AG09309 (cell line): ENCODE data around the gene XPOT.

Experiments used
- DNase-seq: peaks from one replicate; pipeline ENCODE4 v3.0.0-alpha.2; 2010; ENCODE audit warnings: low read depth
- H3K4me3 ChIP-seq: 2 replicates; pipeline ENCODE4 v1.5.1; 2011; ENCODE audit warnings: mild to moderate bottlenecking, low read depth, low read length, moderate library complexity; ENCODE audit not compliant: control insufficient read depth
- TF ChIP-seq, protein P1 (sequence below): IDR thresholded peaks from 2 replicates; pipeline ENCODE4 v1.5.1; 2011; ENCODE audit warnings: mild to moderate bottlenecking, low read depth, low read length, inconsistent platforms; ENCODE audit not compliant: insufficient read depth, control insufficient read depth; ENCODE audit errors: missing control alignments

The XPOT gene

DNA sequence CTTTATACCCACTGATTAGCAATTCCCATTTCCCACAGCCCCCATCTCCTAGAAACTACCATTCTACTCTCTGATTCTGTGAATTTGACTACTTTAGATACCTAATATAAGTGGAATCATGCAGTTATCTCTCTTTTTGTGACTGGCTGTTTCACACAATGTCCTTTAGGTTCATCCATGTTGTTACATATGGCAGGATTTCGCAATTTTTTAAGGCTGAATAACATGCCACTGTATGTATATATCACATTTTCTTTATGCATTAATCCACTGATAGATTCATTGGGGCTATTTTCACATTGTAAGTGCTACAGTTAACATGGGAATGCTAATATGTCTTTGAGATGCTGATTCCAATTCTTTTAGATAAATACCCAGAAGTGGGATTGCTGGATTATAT lies 35.9 kb downstream of the XPOT start:
- DNase-seq, result no peak
- H3K4me3 ChIP-seq, result no peak overlapping the region
- TF ChIP-seq, protein P1, sequence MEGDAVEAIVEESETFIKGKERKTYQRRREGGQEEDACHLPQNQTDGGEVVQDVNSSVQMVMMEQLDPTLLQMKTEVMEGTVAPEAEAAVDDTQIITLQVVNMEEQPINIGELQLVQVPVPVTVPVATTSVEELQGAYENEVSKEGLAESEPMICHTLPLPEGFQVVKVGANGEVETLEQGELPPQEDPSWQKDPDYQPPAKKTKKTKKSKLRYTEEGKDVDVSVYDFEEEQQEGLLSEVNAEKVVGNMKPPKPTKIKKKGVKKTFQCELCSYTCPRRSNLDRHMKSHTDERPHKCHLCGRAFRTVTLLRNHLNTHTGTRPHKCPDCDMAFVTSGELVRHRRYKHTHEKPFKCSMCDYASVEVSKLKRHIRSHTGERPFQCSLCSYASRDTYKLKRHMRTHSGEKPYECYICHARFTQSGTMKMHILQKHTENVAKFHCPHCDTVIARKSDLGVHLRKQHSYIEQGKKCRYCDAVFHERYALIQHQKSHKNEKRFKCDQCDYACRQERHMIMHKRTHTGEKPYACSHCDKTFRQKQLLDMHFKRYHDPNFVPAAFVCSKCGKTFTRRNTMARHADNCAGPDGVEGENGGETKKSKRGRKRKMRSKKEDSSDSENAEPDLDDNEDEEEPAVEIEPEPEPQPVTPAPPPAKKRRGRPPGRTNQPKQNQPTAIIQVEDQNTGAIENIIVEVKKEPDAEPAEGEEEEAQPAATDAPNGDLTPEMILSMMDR, result no peak

DNA sequence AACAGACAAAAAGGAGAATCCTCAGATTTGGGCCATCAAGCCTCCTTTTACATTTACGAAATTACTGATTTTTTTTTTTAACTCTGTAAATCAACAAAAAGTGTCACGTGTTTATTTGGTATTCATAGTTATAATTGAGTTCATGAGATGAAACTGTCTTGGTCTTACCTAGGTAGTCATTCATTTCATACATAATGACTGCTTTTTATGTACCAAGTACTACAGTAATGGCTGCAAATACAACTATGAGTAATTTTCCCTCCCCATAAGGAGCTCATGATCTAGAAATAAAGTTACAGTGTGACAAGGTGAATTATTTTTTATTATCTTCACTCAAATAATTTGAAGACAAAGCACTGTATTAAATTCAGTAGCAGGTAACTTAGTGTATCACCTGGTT lies 41.3 kb downstream of the XPOT start:
- no peak overlapping the region for H3K4me3 ChIP-seq
- TF ChIP-seq, protein P1, result no peak
- DNase-seq, result no peak

DNA sequence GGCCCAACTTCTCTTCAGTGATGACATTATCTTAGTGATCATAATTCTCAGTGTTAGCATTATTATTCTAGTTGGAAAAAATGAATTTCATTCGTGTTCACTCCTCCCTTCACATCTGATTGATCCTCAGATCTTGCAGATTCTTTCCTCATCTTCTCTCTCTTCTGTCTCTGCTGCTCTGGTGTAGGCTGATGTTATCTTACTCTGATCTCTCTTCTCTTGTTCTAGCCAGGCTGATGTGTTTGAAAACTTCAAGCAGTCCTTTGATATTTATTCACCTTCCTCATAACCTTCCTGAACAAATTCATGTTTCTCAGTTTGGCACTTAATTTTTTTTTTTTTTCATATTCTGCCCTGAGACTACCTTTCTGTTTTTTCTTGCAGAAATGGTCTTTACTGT lies 42.1 kb downstream of the XPOT start:
- H3K4me3 ChIP-seq, result no peak overlapping the region
- TF ChIP-seq, protein P1, result no peak

DNA sequence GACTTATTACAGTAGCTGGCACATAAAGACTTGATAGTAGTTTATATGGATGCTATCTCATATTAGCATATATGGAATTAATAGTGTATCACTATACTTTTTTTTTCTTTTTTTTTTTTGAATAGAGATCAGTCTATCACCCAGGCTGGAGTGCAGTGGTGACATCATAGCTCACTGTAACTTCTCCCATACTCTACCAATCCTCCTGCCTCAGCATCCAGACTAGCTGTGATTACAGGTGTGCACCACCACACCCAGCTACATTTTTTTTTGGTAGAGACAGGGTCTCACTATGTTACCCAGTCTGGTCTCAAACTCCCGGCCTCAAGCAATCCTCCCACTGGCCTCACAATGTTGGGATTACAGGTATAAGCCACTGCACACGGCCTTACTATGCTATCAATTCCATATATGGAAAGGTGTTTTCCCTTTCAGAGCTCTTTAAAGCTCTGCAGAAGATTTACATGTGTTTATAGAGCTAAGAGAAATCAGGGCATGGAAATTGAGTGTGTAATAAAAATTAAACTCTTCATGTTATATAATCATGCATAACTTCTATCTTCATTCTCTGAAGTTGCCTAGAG lies 46.0 kb downstream of the XPOT start:
- TF ChIP-seq, protein P1, result no peak
- no peak overlapping the region for H3K4me3 ChIP-seq
- no peak for DNase-seq

More for the DNA sequence above, 42.1 kb downstream of the XPOT start:
- no peak for DNase-seq

DNA sequence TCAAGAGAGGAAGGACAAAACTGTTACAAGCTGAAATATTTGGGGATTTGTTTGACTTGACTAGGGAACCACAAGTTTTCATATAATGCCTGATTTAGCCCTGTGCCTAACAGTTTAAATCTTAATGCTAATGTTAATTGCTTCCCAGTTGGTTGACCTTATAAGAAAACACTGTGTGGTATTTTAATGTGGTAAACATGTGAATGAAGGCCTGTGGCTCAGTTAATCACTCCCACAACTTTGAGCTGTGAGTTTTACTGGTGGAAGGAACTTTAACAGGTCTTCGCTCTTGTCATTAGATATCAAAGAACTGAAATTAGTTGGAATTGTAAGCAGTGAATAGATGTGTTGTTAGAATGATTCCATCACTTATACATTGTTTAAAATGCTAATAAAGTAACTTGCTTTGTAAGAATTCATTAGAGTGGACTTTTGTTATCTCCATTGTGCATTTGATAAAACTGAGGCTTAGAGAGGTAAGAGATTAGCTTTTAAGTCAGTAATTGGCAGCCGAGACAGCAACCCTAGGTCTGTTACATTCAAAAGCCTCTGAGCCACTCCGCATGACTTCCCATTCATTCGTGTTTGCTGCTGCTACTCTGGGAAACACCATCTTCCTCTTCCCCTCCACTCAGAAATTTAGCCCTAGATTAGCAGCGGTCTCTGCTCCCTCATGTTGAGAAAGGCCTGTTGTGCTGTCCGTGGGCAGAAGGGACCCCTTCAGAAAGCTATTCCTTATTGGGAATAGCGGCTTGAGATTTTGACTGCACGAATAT lies 46.7 kb downstream of the XPOT start:
- H3K4me3 ChIP-seq, result peak overlapping the region; percentile 97
- DNase-seq, result no peak
- TF ChIP-seq, protein P1, result no peak

DNA sequence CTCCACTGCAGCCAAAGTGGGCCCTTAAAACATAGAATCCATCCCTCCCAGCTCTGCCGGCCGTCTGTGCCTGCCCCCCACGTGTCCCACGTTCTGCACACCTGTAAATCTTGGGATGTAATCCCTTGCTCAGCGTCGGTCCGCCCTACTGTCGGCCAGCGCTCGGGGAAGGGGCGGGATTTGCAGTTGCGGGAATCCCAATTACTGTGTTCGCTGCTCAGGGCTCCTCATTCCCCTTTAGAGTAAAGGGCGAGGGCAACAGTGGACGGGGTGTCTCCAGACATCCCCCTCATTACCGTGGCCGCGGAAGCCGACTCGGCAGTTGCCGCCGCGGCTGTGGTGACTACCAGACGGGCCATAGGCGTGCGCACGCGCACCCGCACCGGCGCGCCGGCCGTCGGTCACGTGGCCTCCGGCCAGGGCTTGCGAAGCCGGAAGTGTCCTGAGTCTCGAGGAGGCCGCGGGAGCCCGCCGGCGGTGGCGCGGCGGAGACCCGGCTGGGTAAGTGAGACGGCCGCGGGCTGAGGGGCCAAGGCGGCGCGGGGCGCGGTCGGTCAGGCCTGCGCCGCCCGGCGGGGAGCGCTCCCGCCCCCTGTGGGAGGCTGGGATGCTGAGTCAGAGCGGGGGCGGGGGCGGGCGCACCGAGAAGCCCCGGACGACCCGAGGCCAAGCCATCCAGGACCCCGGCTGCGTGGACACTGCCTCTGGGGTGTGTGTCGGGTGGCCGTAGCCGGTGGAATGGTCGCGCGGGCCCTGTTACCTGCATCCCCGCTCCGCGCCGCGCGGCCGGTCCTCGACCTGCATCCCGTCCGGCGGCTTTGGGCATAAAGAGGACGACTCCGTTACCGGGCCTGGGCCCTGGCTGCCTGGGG lies 47.7 kb downstream of the XPOT start, which contains the start of gene TBK1:
TBK1 (plus strand) TSS at position 434 of the 872 bp plus-strand sequence. CDS start 3,751 bp downstream, outside the sequence.
- H3K4me3 ChIP-seq, result peak within 1 kb of the TSS; percentile 97
- peak; percentile 28 for DNase-seq
- TF ChIP-seq, protein P1, result no peak
